Body of pancreas (tissue), 4 donors: ENCODE results near the gene CNGB1. TPM values are rescaled to one million over a fixed set of nuclear protein-coding genes. Genes with fewer than 3 reads are reported as not detected.
A peak's percentile ranks its signal among the peaks of the same experiment; 100 is the strongest.

Source experiments
- ATAC-seq: fragments of 150-250 bp; one replicate; pipeline ENCODE4 v1.9.1; 2016
- DNase-seq, 4 donors: peaks; one replicate each; pipeline ENCODE4 v3.0.0-alpha.2; 2019
- H3K27ac ChIP-seq, 4 donors: fragments of 200-600 bp; sonication (generic); 1 replicate in 3 of 4; 2 replicates in 1 of 4; pipeline versions ENCODE4 v1.5.1 to v1.6.1; 2016 to 2019; ENCODE audit warnings: mild to moderate bottlenecking in 1 of 4, mixed read lengths in 1 of 4, moderate library complexity in 1 of 4
- H3K27me3 ChIP-seq, 2 donors: fragments of 200-600 bp; sonication (generic); one replicate each; pipeline ENCODE4 v1.6.0; 2016; ENCODE audit warnings: mild to moderate bottlenecking in 1 of 2
- H3K36me3 ChIP-seq, 2 donors: fragments of 200-600 bp; sonication (generic); replicated peaks in 1 of 2; 2 replicates each; pipeline ENCODE4 v1.5.1; 2016; ENCODE audit warnings: low read depth in 2 of 2; ENCODE audit not compliant: insufficient read depth in 1 of 2
- H3K4me1 ChIP-seq: fragments of 200-600 bp; sonication (generic); one replicate; pipeline ENCODE4 v1.6.0; 2016
- H3K4me3 ChIP-seq, 2 donors: fragments of 200-600 bp; sonication (generic); 1 replicate in 1 of 2; 2 replicates in 1 of 2; pipeline ENCODE4 v1.5.1; 2016 to 2019
- H3K9me3 ChIP-seq, 3 donors: fragments of 200-600 bp; sonication (generic); 1 replicate in 2 of 3; 2 replicates in 1 of 3; pipeline ENCODE4 v1.5.1; 2016
- CTCF ChIP-seq, 7 experiments: fragments of 450-650 bp in 4 of 7; fragments of 200-600 bp in 3 of 7; sonication (generic) in 3 of 7; IDR thresholded peaks; one replicate each; pipeline ENCODE4 v1.5.1; 2016 to 2019; ENCODE audit warnings: antibody characterized with exemption in 7 of 7
- POLR2A ChIP-seq, 3 donors: fragments of 450-650 bp; IDR thresholded peaks; one replicate each; pipeline ENCODE4 v1.6.1; 2016; ENCODE audit warnings: antibody characterized with exemption in 3 of 3, mild to moderate bottlenecking in 2 of 3
- WGBS, 2 donors: methylation state at CpG; one replicate each; pipeline ENCODE4 v1.1.5; 2017; 5-methylcytosine and 5-hydroxymethylcytosine counted together
- intact Hi-C: fragments of 100-400 bp; cut with DNase I; formaldehyde crosslinking; loops from one replicate; pipeline ENCODE4 v1.15.1; 2023
- total RNA-seq, 2 donors: library from RNA; depleted of rRNA; stranded (reverse); fragments of >200 nt; gene quantifications; one replicate each; pipeline ENCODE4 v1.1.0, GENCODE V29; 2016

The CNGB1 gene
- total RNA-seq, 2 donors from 2014 or later = not detected

- TF ChIP-seq CTCF (IDR thresholded peaks at IDR 0.05) (no peak), POLR2A (IDR thresholded peaks at IDR 0.05) (no peak)
- WGBS, 2 donors = 60 to 70% methylated on average over 2 of the region's 2 CpGs
- Histone ChIP-seq H3K4me1 (no peaks in the 10 kb centered on the region), H3K9me3 (no peaks in the 10 kb centered on the region), H3K27ac (no peak overlapping the region), H3K4me3 (no peak overlapping the region), H3K36me3 (no peaks in the 10 kb centered on the region), H3K27me3 (no peaks in the 10 kb centered on the region)
- intact Hi-C loops = no loop called here
- peak; percentile 65 for ATAC-seq
- no peak for DNase-seq
Measured at GRCh38 chr16:57976331-57976796, 5.4 kb upstream of the CNGB1 start.

GRCh38 chr16:57972306-57972705 lies 1.4 kb upstream of the CNGB1 start:
- whole genome bisulfite sequencing, 2 donors = 73 to 79% methylated on average over 4 of the region's 4 CpGs
- no peak for TF ChIP-seq POLR2A (IDR thresholded peaks at IDR 0.05)
- no peak for TF ChIP-seq CTCF (IDR thresholded peaks at IDR 0.05)
- ATAC-seq = no peak
- no peak overlapping the region for H3K4me3 ChIP-seq
- H3K36me3 ChIP-seq = no peaks in the 10 kb centered on the region
- H3K9me3 ChIP-seq = no peaks in the 10 kb centered on the region
- H3K27ac ChIP-seq = no peak overlapping the region
- H3K4me1 ChIP-seq = no peaks in the 10 kb centered on the region
- H3K27me3 ChIP-seq = no peaks in the 10 kb centered on the region
- intact Hi-C loops = no loop called here
- DNase-seq = no peak

GRCh38 chr16:57971848-57972247 lies 920 bp upstream of the CNGB1 start:
- Histone ChIP-seq H3K27ac (no peak overlapping the region), H3K36me3 (no peaks in the 10 kb centered on the region), H3K4me3 (no peak overlapping the region), H3K27me3 (no peaks in the 10 kb centered on the region), H3K9me3 (no peaks in the 10 kb centered on the region), H3K4me1 (no peaks in the 10 kb centered on the region)
- TF ChIP-seq POLR2A (IDR thresholded peaks at IDR 0.05) = no peak
- TF ChIP-seq CTCF (IDR thresholded peaks at IDR 0.05) = no peak
- WGBS, 2 donors = 83 to 85% methylated on average over 1 of the region's 1 CpG
- no peak for ATAC-seq
- intact Hi-C loops = no loop called here
- DNase-seq = no peak

- no peak for ATAC-seq
- Histone ChIP-seq H3K27me3 (no peaks in the 10 kb centered on the region), H3K4me3 (no peak overlapping the region), H3K27ac (no peak overlapping the region), H3K4me1 (no peaks in the 10 kb centered on the region), H3K36me3 (no peaks in the 10 kb centered on the region), H3K9me3 (no peaks in the 10 kb centered on the region)
- no peak for DNase-seq
- intact Hi-C loops = no loop called here
- TF ChIP-seq CTCF (IDR thresholded peaks at IDR 0.05) = no peak
- TF ChIP-seq POLR2A (IDR thresholded peaks at IDR 0.05) = no peak
- WGBS, 2 donors = 74 to 76% methylated on average over 13 of the region's 13 CpGs
Measured at GRCh38 chr16:57970319-57970718, 609 bp downstream of the CNGB1 start.

- intact Hi-C loops = no loop called here
- H3K27me3 ChIP-seq = no peaks in the 10 kb centered on the region
- TF ChIP-seq CTCF (IDR thresholded peaks at IDR 0.05) (no peak), POLR2A (IDR thresholded peaks at IDR 0.05) (no peak)
- no peaks in the 10 kb centered on the region for H3K9me3 ChIP-seq
- no peak for ATAC-seq
- no peak for DNase-seq
- H3K4me1 ChIP-seq = no peaks in the 10 kb centered on the region
- H3K36me3 ChIP-seq = no peaks in the 10 kb centered on the region
- WGBS, 2 donors = 73 to 77% methylated on average over 9 of the region's 10 CpGs
- no peak overlapping the region for H3K27ac ChIP-seq
- no peak overlapping the region for H3K4me3 ChIP-seq
Measured at GRCh38 chr16:57969451-57970123, 1.3 kb downstream of the CNGB1 start.
